IPS-NIHi11 (cell line): ENCODE results near the gene RCBTB1.
"Not testable (repeated sequence)": the region's sequence is repeated elsewhere in the genome, so short reads cannot be mapped to it uniquely, and the experiment has no call there.

Experiments
- DNase-seq: peaks from one replicate; pipeline ENCODE4 v3.0.0; 2012; ENCODE audit warnings: mixed read lengths, low spot score

Gene RCBTB1

GRCh38 chr13:49585220-49586157, at the start of gene RCBTB1:
TSS of gene RCBTB1 (minus strand) at chr13:49585558. CDS start at chr13:49567279, 18,279 bp downstream.
- peak; percentile 99 for DNase-seq

GRCh38 chr13:49633710-49634109, 48.4 kb upstream of the RCBTB1 start:
- no peak for DNase-seq

- no peak for DNase-seq
Measured at GRCh38 chr13:49632156-49632555, 46.8 kb upstream of the RCBTB1 start.

GRCh38 chr13:49630580-49630979, 45.2 kb upstream of the RCBTB1 start:
- DNase-seq: no peak

- no peak for DNase-seq
Measured at GRCh38 chr13:49629947-49630346, 44.6 kb upstream of the RCBTB1 start.

GRCh38 chr13:49629196-49629938, 44.0 kb upstream of the RCBTB1 start:
- DNase-seq: no peak

- peak; percentile 82 for DNase-seq
Measured at GRCh38 chr13:49627831-49628652, 42.7 kb upstream of the RCBTB1 start, which contains the start of gene ARL11. TSS of gene ARL11 (plus strand) at chr13:49628507. CDS start at chr13:49630448, 1,941 bp downstream.

- DNase-seq: no peak
Measured at GRCh38 chr13:49625392-49626079, 40.2 kb upstream of the RCBTB1 start.

- no peak for DNase-seq
Measured at GRCh38 chr13:49624229-49624628, 38.9 kb upstream of the RCBTB1 start.

GRCh38 chr13:49622174-49622946, 37.0 kb upstream of the RCBTB1 start:
- DNase-seq: no peak

- no peak for DNase-seq
Measured at GRCh38 chr13:49620170-49620621, 34.8 kb upstream of the RCBTB1 start.

GRCh38 chr13:49616676-49617065, 31.3 kb upstream of the RCBTB1 start:
- no peak for DNase-seq

- no peak for DNase-seq
Measured at GRCh38 chr13:49615836-49616675, 30.7 kb upstream of the RCBTB1 start.

GRCh38 chr13:49612042-49612441, 26.7 kb upstream of the RCBTB1 start:
- DNase-seq: not testable (repeated sequence)

GRCh38 chr13:49610176-49610575, 24.8 kb upstream of the RCBTB1 start:
- no peak for DNase-seq

GRCh38 chr13:49608651-49609331, 23.4 kb upstream of the RCBTB1 start:
- no peak for DNase-seq

- no peak for DNase-seq
Measured at GRCh38 chr13:49607761-49608160, 22.4 kb upstream of the RCBTB1 start.

- peak; percentile 80 for DNase-seq
Measured at GRCh38 chr13:49606747-49607648, 21.6 kb upstream of the RCBTB1 start.
